Endothelial cell of umbilical vein (primary cell): ENCODE measurements around the gene PRDX1.
A peak's percentile ranks its signal among the peaks of the same experiment; 100 is the strongest.

Experiments used
- EZH2 ChIP-seq: IDR thresholded peaks from 2 replicates; pipeline ENCODE4 v1.6.1; 2012; ENCODE audit warnings: borderline replicate concordance, low read depth, mild to moderate bottlenecking, moderate library complexity, low read length, inconsistent platforms; ENCODE audit not compliant: severe bottlenecking
- FOS ChIP-seq: IDR thresholded peaks from 2 replicates; pipeline ENCODE4 v1.6.1; 2011; ENCODE audit warnings: mild to moderate bottlenecking, low read length, moderate library complexity, borderline replicate concordance; ENCODE audit not compliant: insufficient read depth
- MYC ChIP-seq: IDR thresholded peaks from one replicate; pipeline ENCODE4 v1.6.1; 2011; ENCODE audit warnings: mild to moderate bottlenecking, low read depth, low read length
- POLR2A ChIP-seq: IDR thresholded peaks from 2 replicates; pipeline ENCODE4 v1.6.1; 2012; ENCODE audit warnings: low read depth, mild to moderate bottlenecking, control low read depth, low read length
- POLR2AphosphoS5 ChIP-seq: IDR thresholded peaks from 2 replicates; pipeline ENCODE4 v1.6.1; 2012; ENCODE audit warnings: low read depth, mild to moderate bottlenecking, control low read depth, low read length, moderate library complexity; ENCODE audit not compliant: insufficient read depth
- TF ChIP-seq, protein P1 (sequence below), 2 donors: IDR thresholded peaks; 1 replicate in 1 of 2; 2 replicates in 1 of 2; pipeline ENCODE4 v1.5.1; 2011; ENCODE audit warnings: low read length in 2 of 2, mild to moderate bottlenecking in 2 of 2, moderate library complexity in 2 of 2, control low read depth in 1 of 2, inconsistent platforms in 1 of 2, low read depth in 1 of 2; ENCODE audit not compliant: insufficient read depth in 1 of 2; ENCODE audit errors: extremely low read depth in 1 of 2
- TF ChIP-seq, protein P2 (sequence below): IDR thresholded peaks from 2 replicates; pipeline ENCODE4 v1.6.1; 2011; ENCODE audit not compliant: insufficient read depth, insufficient read length

DNA sequence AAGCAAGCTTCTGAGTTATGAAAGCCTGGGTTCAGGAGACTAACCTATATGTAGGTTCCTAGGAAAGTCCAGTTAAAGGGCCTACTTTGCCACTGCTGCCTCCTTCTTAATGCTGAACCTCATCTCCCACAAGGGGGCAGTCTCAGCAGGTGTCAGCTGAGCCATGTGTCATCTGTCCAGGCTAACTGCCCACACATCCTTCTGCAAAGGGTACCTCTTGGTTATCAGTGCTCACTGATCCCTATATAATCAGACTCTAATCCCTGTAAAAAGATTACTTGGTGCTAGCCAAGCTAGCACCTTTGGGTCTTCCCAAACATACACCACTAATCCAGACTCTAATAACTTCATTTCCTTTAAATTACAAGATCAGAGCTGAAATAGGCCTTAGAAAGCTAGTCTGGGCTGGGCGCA is 9.0 kb downstream of the PRDX1 start:
- TF ChIP-seq POLR2A (no peak), EZH2 (no peak), FOS (no peak), POLR2AphosphoS5 (no peak), MYC (peak; percentile 44)
- TF ChIP-seq, protein P1, sequence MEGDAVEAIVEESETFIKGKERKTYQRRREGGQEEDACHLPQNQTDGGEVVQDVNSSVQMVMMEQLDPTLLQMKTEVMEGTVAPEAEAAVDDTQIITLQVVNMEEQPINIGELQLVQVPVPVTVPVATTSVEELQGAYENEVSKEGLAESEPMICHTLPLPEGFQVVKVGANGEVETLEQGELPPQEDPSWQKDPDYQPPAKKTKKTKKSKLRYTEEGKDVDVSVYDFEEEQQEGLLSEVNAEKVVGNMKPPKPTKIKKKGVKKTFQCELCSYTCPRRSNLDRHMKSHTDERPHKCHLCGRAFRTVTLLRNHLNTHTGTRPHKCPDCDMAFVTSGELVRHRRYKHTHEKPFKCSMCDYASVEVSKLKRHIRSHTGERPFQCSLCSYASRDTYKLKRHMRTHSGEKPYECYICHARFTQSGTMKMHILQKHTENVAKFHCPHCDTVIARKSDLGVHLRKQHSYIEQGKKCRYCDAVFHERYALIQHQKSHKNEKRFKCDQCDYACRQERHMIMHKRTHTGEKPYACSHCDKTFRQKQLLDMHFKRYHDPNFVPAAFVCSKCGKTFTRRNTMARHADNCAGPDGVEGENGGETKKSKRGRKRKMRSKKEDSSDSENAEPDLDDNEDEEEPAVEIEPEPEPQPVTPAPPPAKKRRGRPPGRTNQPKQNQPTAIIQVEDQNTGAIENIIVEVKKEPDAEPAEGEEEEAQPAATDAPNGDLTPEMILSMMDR (IDR thresholded peaks at IDR 0.05; ENCODE audit: extremely low read depth in 1 of 2, insufficient read depth in 1 of 2, low read depth in 1 of 2, low read length in 2 of 2), result peak; percentile 66 to 81
- TF ChIP-seq, protein P2, sequence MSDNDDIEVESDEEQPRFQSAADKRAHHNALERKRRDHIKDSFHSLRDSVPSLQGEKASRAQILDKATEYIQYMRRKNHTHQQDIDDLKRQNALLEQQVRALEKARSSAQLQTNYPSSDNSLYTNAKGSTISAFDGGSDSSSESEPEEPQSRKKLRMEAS, result peak; percentile 29
